ENCODE data around the gene TTBK2. TPM values are rescaled to one million over a fixed set of nuclear protein-coding genes. Genes with fewer than 3 reads are reported as not detected.

The TTBK2 gene
- polyA plus RNA-seq, 1 donor (not counting 4 experiments of a cell fraction or from before 2014, with no cell fraction given): 7.3 TPM

GRCh38 chr15:42826251-42826890 is 94.2 kb downstream of the TTBK2 start:
- Histone ChIP-seq H2AFZ (ENCODE audit: control insufficient read depth, low read length) (peak overlapping the region; percentile 90), H3K27me3 (ENCODE audit: control insufficient read depth, extremely low read depth, insufficient read depth, low read length) (no peaks in the 10 kb centered on the region), H3K4me1 (ENCODE audit: control insufficient read depth, extremely low read depth, insufficient read depth, low read length) (peaks cover 16% of the 10 kb centered on the region), H3K9me3 (ENCODE audit: control insufficient read depth, low read depth, low read length) (no peaks in the 10 kb centered on the region), H3K9ac (ENCODE audit: control insufficient read depth, extremely low read depth, insufficient read depth, low read length) (peak overlapping the region; percentile 59), H3K4me2 (ENCODE audit: control insufficient read depth, extremely low read depth, insufficient read depth, low read depth, low read length) (peak overlapping the region; percentile 81), H4K20me1 (ENCODE audit: control insufficient read depth, extremely low read depth, insufficient read depth, low read length) (no peaks in the 10 kb centered on the region), H3K27ac (ENCODE audit: control insufficient read depth, insufficient read depth, low read length) (peak overlapping the region; percentile 81), H3K79me2 (ENCODE audit: control insufficient read depth, insufficient read depth, low read length) (no peaks in the 10 kb centered on the region), H3K9me1 (ENCODE audit: control insufficient read depth, extremely low read depth, insufficient read depth, low read length) (no peaks in the 10 kb centered on the region), H3K4me3 (ENCODE audit: control insufficient read depth in 2 of 3, extremely low read depth in 1 of 3, insufficient read depth in 2 of 3, low read depth in 1 of 3, low read length in 3 of 3) (peak overlapping the region in 1 of 3 experiments; percentile 41), H3K36me3 (ENCODE audit: control insufficient read depth in 2 of 2, extremely low read depth in 1 of 2, insufficient read depth in 2 of 2, low read length in 2 of 2) (peaks cover 0 to 3% of the 10 kb centered on the region in 2 experiments)
- DNase-seq (ENCODE audit: low read depth, low spot score): peak; percentile 32
- TF ChIP-seq CTCF (optimal IDR thresholded peaks at IDR 0.05 in 1 of 3, IDR thresholded peaks at IDR 0.05 in 1 of 3, conservative IDR thresholded peaks at IDR 0.05 in 1 of 3; ENCODE audit: extremely low read depth in 1 of 3, insufficient read depth in 2 of 3, low read length in 3 of 3): no peak
- no peak for TF ChIP-seq EZH2 (IDR thresholded peaks at IDR 0.05; ENCODE audit: low read length)
- dilution Hi-C loops (cut with MboI; ENCODE audit: extremely low pct_ligation_motif_present, low sequenced_read_pairs): no loop called here
- peak; percentile 88 for FAIRE-seq

- Histone ChIP-seq H3K36me3 (ENCODE audit: control insufficient read depth in 2 of 2, extremely low read depth in 1 of 2, insufficient read depth in 2 of 2, low read length in 2 of 2) (peaks cover 0 to 2% of the 10 kb centered on the region in 2 experiments), H4K20me1 (ENCODE audit: control insufficient read depth, extremely low read depth, insufficient read depth, low read length) (no peaks in the 10 kb centered on the region), H3K27me3 (ENCODE audit: control insufficient read depth, extremely low read depth, insufficient read depth, low read length) (no peaks in the 10 kb centered on the region), H3K9me1 (ENCODE audit: control insufficient read depth, extremely low read depth, insufficient read depth, low read length) (no peaks in the 10 kb centered on the region), H3K4me3 (ENCODE audit: control insufficient read depth in 2 of 3, extremely low read depth in 1 of 3, insufficient read depth in 2 of 3, low read depth in 1 of 3, low read length in 3 of 3) (no peak overlapping the region), H3K9me3 (ENCODE audit: control insufficient read depth, low read depth, low read length) (no peaks in the 10 kb centered on the region), H3K4me2 (ENCODE audit: control insufficient read depth, extremely low read depth, insufficient read depth, low read depth, low read length) (no peak overlapping the region), H2AFZ (ENCODE audit: control insufficient read depth, low read length) (no peak overlapping the region), H3K79me2 (ENCODE audit: control insufficient read depth, insufficient read depth, low read length) (no peaks in the 10 kb centered on the region), H3K4me1 (ENCODE audit: control insufficient read depth, extremely low read depth, insufficient read depth, low read length) (peaks cover 16% of the 10 kb centered on the region), H3K27ac (ENCODE audit: control insufficient read depth, insufficient read depth, low read length) (no peak overlapping the region), H3K9ac (ENCODE audit: control insufficient read depth, extremely low read depth, insufficient read depth, low read length) (no peak overlapping the region)
- TF ChIP-seq CTCF (optimal IDR thresholded peaks at IDR 0.05 in 1 of 3, IDR thresholded peaks at IDR 0.05 in 1 of 3, conservative IDR thresholded peaks at IDR 0.05 in 1 of 3; ENCODE audit: extremely low read depth in 1 of 3, insufficient read depth in 2 of 3, low read length in 3 of 3): no peak
- TF ChIP-seq EZH2 (IDR thresholded peaks at IDR 0.05; ENCODE audit: low read length): no peak
- DNase-seq (ENCODE audit: low read depth, low spot score) (no peak), FAIRE-seq (no peak)
- dilution Hi-C loops (cut with MboI; ENCODE audit: extremely low pct_ligation_motif_present, low sequenced_read_pairs): no loop called here
Measured at GRCh38 chr15:42825599-42825998, 95.0 kb downstream of the TTBK2 start.

All from keratinocyte (primary cell).